ENCODE measurements around the gene DRGX. TPM values are rescaled to one million over a fixed set of nuclear protein-coding genes. Genes with fewer than 3 reads are reported as not detected.

Gene DRGX
- total RNA-seq, 4 donors from 2014 or later = not detected

- WGBS, 2 donors = 75 to 81% methylated on average over 9 to 11 of the region's 11 CpGs
- Histone ChIP-seq H3K9me3 (no peaks in the 10 kb centered on the region), H3K27ac (no peak overlapping the region), H3K4me3 (replicated peaks in 1 of 3) (no peak overlapping the region), H3K36me3 (no peaks in the 10 kb centered on the region), H3K4me1 (no peaks in the 10 kb centered on the region), H3K27me3 (no peaks in the 10 kb centered on the region)
- intact Hi-C loops (cut with DNase I) = no loop called here
- TF ChIP-seq POLR2A (IDR thresholded peaks at IDR 0.05) (no peak), CTCF (IDR thresholded peaks at IDR 0.05) (no peak)
- DNase-seq = no peak
Observed at GRCh38 chr10:49361735-49362568, 33.9 kb downstream of the DRGX start.

GRCh38 chr10:49361178-49361554, 34.7 kb downstream of the DRGX start:
- Histone ChIP-seq H3K9me3 (no peaks in the 10 kb centered on the region), H3K36me3 (no peaks in the 10 kb centered on the region), H3K4me1 (no peaks in the 10 kb centered on the region), H3K4me3 (replicated peaks in 1 of 3) (no peak overlapping the region), H3K27me3 (no peaks in the 10 kb centered on the region), H3K27ac (no peak overlapping the region)
- no peak for DNase-seq
- intact Hi-C loops (cut with DNase I) = no loop called here
- WGBS, 2 donors = 90 to 92% methylated on average over 8 of the region's 8 CpGs
- TF ChIP-seq POLR2A (IDR thresholded peaks at IDR 0.05) (no peak), CTCF (IDR thresholded peaks at IDR 0.05) (no peak)

GRCh38 chr10:49360271-49361177, 35.4 kb downstream of the DRGX start:
- Histone ChIP-seq H3K9me3 (no peaks in the 10 kb centered on the region), H3K27me3 (no peaks in the 10 kb centered on the region), H3K4me3 (replicated peaks in 1 of 3) (no peak overlapping the region), H3K36me3 (no peaks in the 10 kb centered on the region), H3K27ac (no peak overlapping the region), H3K4me1 (no peaks in the 10 kb centered on the region)
- intact Hi-C loops (cut with DNase I) = no loop called here
- 44 to 54% methylated on average over 13 to 14 of the region's 15 CpGs for WGBS, 2 donors
- peak; percentile 23 for DNase-seq
- TF ChIP-seq POLR2A (IDR thresholded peaks at IDR 0.05) (no peak), CTCF (IDR thresholded peaks at IDR 0.05) (no peak)

GRCh38 chr10:49359349-49360270, 36.3 kb downstream of the DRGX start:
- intact Hi-C loops (cut with DNase I) = no loop called here
- no peaks in the 10 kb centered on the region for H3K27me3 ChIP-seq
- no peaks in the 10 kb centered on the region for H3K4me1 ChIP-seq
- TF ChIP-seq CTCF (IDR thresholded peaks at IDR 0.05) (no peak), POLR2A (IDR thresholded peaks at IDR 0.05) (no peak)
- no peaks in the 10 kb centered on the region for H3K36me3 ChIP-seq
- DNase-seq = no peak
- H3K4me3 ChIP-seq (replicated peaks in 1 of 3) = no peak overlapping the region
- no peak overlapping the region for H3K27ac ChIP-seq
- WGBS, 2 donors = 42 to 49% methylated on average over 8 to 12 of the region's 13 CpGs
- no peaks in the 10 kb centered on the region for H3K9me3 ChIP-seq
